OCI-LY3 (cell line): ENCODE measurements around the gene ATP2B1.

Source experiments
- H2AFZ ChIP-seq: fragments of 200-600, 300-600 bp; shearing (Covaris generic); 2 replicates; pipeline ENCODE4 v1.6.0; 2014; ENCODE audit warnings: antibody characterized with exemption, low read depth, low read length
- H3K27ac ChIP-seq: fragments of 200-600, 300-600 bp; sonication (generic); 2 replicates; pipeline ENCODE4 v1.5.1; 2014; ENCODE audit warnings: mild to moderate bottlenecking, low read length, moderate library complexity, mixed read lengths
- H3K27me3 ChIP-seq: fragments of 200-600, 300-600 bp; sonication (generic); 2 replicates; pipeline ENCODE4 v1.6.1; 2014; ENCODE audit warnings: low read depth, low read length, mixed read lengths
- H3K36me3 ChIP-seq: fragments of 200-600, 300-600 bp; sonication (generic); replicated peaks from 2 replicates; pipeline ENCODE3; 2014; ENCODE audit warnings: low read depth, low read length, mixed read lengths
- H3K4me1 ChIP-seq: fragments of 300-600, 200-600 bp; sonication (generic); 2 replicates; pipeline ENCODE4 v1.6.1; 2014; ENCODE audit warnings: low read length, mixed read lengths
- H3K4me2 ChIP-seq: fragments of 200-600, 300-600 bp; sonication (generic); 2 replicates; pipeline ENCODE4 v1.6.1; 2014; ENCODE audit warnings: low read length, mixed read lengths
- H3K4me3 ChIP-seq: fragments of 300-600, 200-600 bp; sonication (generic); 2 replicates; pipeline ENCODE4 v1.5.1; 2014; ENCODE audit warnings: antibody characterized with exemption, mild to moderate bottlenecking, low read length, moderate library complexity
- H3K79me2 ChIP-seq: fragments of 300-600, 200-600 bp; shearing (Covaris generic); 2 replicates; pipeline ENCODE4 v1.6.1; 2014; ENCODE audit warnings: mild to moderate bottlenecking, low read length, mixed read lengths
- H3K9ac ChIP-seq: fragments of 300-600, 200-600 bp; shearing (Covaris generic); 2 replicates; pipeline ENCODE4 v1.6.0; 2014; ENCODE audit warnings: mild to moderate bottlenecking, low read length, moderate library complexity
- H3K9me3 ChIP-seq: fragments of 200-600, 300-600 bp; shearing (Covaris generic); 2 replicates; pipeline ENCODE4 v1.6.1; 2014; ENCODE audit warnings: low read length, mixed read lengths; ENCODE audit not compliant: insufficient read depth
- H4K20me1 ChIP-seq: fragments of 200-600, 300-600 bp; sonication (generic); 2 replicates; pipeline ENCODE4 v1.6.1; 2016; ENCODE audit warnings: low read length, mixed read lengths; ENCODE audit not compliant: insufficient read depth
- CTCF ChIP-seq: fragments of 200-600, 300-600 bp; sonication (generic); IDR thresholded peaks from 2 replicates; pipeline ENCODE4 v1.5.1; 2014; ENCODE audit warnings: antibody characterized with exemption, low read length, low read depth
- EZH2phosphoT487 ChIP-seq: fragments of 200-600 bp; shearing (Covaris generic); IDR thresholded peaks from 2 replicates; pipeline ENCODE4 v1.6.1; 2018; ENCODE audit warnings: antibody characterized with exemption, mixed run types, low read depth

The ATP2B1 gene

GRCh38 chr12:89573051-89573810 lies 135.4 kb downstream of the ATP2B1 start:
- Histone ChIP-seq H3K4me1 (peaks cover 25% of the 10 kb centered on the region), H3K9me3 (no peaks in the 10 kb centered on the region), H4K20me1 (no peaks in the 10 kb centered on the region), H3K4me3 (no peak overlapping the region), H3K36me3 (no peaks in the 10 kb centered on the region), H3K79me2 (no peaks in the 10 kb centered on the region), H3K27ac (no peak overlapping the region), H3K27me3 (no peaks in the 10 kb centered on the region), H3K4me2 (no peak overlapping the region), H2AFZ (no peak overlapping the region), H3K9ac (no peak overlapping the region)
- TF ChIP-seq CTCF (no peak), EZH2phosphoT487 (no peak)

GRCh38 chr12:89571491-89572195 lies 137.0 kb downstream of the ATP2B1 start:
- Histone ChIP-seq H3K9me3 (no peaks in the 10 kb centered on the region), H3K9ac (no peak overlapping the region), H3K79me2 (no peaks in the 10 kb centered on the region), H2AFZ (no peak overlapping the region), H4K20me1 (no peaks in the 10 kb centered on the region), H3K27ac (no peak overlapping the region), H3K27me3 (no peaks in the 10 kb centered on the region), H3K36me3 (no peaks in the 10 kb centered on the region), H3K4me3 (no peak overlapping the region), H3K4me1 (peaks cover 19% of the 10 kb centered on the region), H3K4me2 (no peak overlapping the region)
- no peak for TF ChIP-seq CTCF
- no peak for TF ChIP-seq EZH2phosphoT487

GRCh38 chr12:89568484-89568883 lies 140.2 kb downstream of the ATP2B1 start:
- TF ChIP-seq CTCF, result no peak
- TF ChIP-seq EZH2phosphoT487, result no peak
- Histone ChIP-seq H3K36me3 (no peaks in the 10 kb centered on the region), H3K27me3 (no peaks in the 10 kb centered on the region), H3K4me2 (no peak overlapping the region), H3K9ac (no peak overlapping the region), H3K79me2 (no peaks in the 10 kb centered on the region), H2AFZ (no peak overlapping the region), H3K9me3 (no peaks in the 10 kb centered on the region), H3K4me1 (no peaks in the 10 kb centered on the region), H3K4me3 (no peak overlapping the region), H4K20me1 (no peaks in the 10 kb centered on the region), H3K27ac (no peak overlapping the region)

- H3K79me2 ChIP-seq, result no peaks in the 10 kb centered on the region
- no peak overlapping the region for H3K27ac ChIP-seq
- H3K36me3 ChIP-seq, result no peaks in the 10 kb centered on the region
- no peaks in the 10 kb centered on the region for H3K9me3 ChIP-seq
- no peak overlapping the region for H3K9ac ChIP-seq
- H3K4me3 ChIP-seq, result no peak overlapping the region
- TF ChIP-seq CTCF, result no peak
- no peak for TF ChIP-seq EZH2phosphoT487
- no peaks in the 10 kb centered on the region for H3K4me1 ChIP-seq
- no peak overlapping the region for H3K4me2 ChIP-seq
- H2AFZ ChIP-seq, result no peak overlapping the region
- H4K20me1 ChIP-seq, result no peaks in the 10 kb centered on the region
- H3K27me3 ChIP-seq, result no peaks in the 10 kb centered on the region
These were observed 140.9 kb downstream of the ATP2B1 start for GRCh38 chr12:89567691-89568239.
